Activated CD4-positive, alpha-beta memory T cell treated with anti-CD3 and anti-CD28 coated beads for 36 hours (primary cell): Measurements from ENCODE around the gene GABPB1. TPM values are rescaled to one million over a fixed set of nuclear protein-coding genes. Genes with fewer than 3 reads are reported as not detected.

ENCODE experiments used
- CTCF ChIA-PET: fragments of 350-600 bp; sonication (Branson Sonifier 250); formaldehyde crosslinking; loops from one replicate; lab custom pipeline; 2021; ENCODE audit warnings: antibody characterized with exemption, inconsistent platforms; lab: Charles Lee
- POLR2A ChIA-PET: fragments of 350-600 bp; sonication (Branson Sonifier 250); formaldehyde crosslinking; loops from one replicate; lab custom pipeline; 2021; ENCODE audit warnings: antibody characterized with exemption; lab: Charles Lee
- DNase-seq: peaks from one replicate; pipeline ENCODE4 v3.0.0-alpha.2; 2020
- H3K27ac Mint-ChIP-seq: one replicate; pipeline ENCODE4 v1.8.0; 2021; ENCODE audit warnings: mixed read lengths
- H3K27me3 Mint-ChIP-seq: one replicate; pipeline ENCODE4 v1.8.0; 2021; ENCODE audit warnings: mixed read lengths
- H3K36me3 Mint-ChIP-seq: one replicate; pipeline ENCODE4 v1.8.0; 2021; ENCODE audit warnings: mixed read lengths
- H3K4me1 Mint-ChIP-seq: one replicate; pipeline ENCODE4 v1.8.0; 2021; ENCODE audit warnings: low read depth, mixed read lengths
- H3K4me3 Mint-ChIP-seq: one replicate; pipeline ENCODE4 v1.8.0; 2021; ENCODE audit warnings: mild to moderate bottlenecking, mixed read lengths
- H3K9me3 Mint-ChIP-seq: one replicate; pipeline ENCODE4 v1.8.0; 2021; ENCODE audit warnings: mixed read lengths
- intact Hi-C: fragments of 100-400 bp; cut with micrococcal nuclease; formaldehyde crosslinking; loops from one replicate; pipeline ENCODE4 v1.15.1; 2023
- total RNA-seq, 2 experiments: library from RNA; stranded (reverse); gene quantifications; one replicate each; pipeline ENCODE4 v1.2.3, GENCODE V29; 2021

The GABPB1 gene
- total RNA-seq, 2 experiments from 2014 or later = 54.1 to 58.2 TPM

DNA sequence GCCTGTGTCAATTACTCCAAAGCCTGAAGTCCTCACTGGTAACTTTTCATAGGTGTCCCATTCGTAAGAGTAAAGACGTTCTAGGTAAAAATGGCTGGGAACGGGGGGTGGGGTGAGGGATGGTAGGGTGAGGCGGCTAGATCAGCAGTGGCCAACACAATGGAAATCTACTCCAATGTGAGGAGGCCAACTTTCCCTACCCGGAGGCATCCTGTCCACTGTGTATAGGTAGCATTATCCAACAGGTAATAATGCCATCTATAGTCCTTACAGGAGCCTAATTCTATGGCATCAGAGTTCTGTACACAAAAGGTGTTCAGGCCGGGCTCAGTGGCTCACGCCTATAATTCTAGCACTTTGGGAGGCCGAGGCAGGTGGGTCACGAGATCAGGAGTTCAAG, 118.6 kb downstream of the GABPB1 start:
- ChIA-PET CTCF (no interaction called here), POLR2A (no interaction called here)
- Mint-ChIP-seq H3K36me3 (peaks cover 5% of the 10 kb centered on the region), H3K9me3 (no peaks in the 10 kb centered on the region), H3K4me3 (no peak overlapping the region), H3K4me1 (peaks cover 6% of the 10 kb centered on the region), H3K27me3 (no peaks in the 10 kb centered on the region), H3K27ac (no peak overlapping the region)
- intact Hi-C loops = no loop called here
- DNase-seq = no peak

DNA sequence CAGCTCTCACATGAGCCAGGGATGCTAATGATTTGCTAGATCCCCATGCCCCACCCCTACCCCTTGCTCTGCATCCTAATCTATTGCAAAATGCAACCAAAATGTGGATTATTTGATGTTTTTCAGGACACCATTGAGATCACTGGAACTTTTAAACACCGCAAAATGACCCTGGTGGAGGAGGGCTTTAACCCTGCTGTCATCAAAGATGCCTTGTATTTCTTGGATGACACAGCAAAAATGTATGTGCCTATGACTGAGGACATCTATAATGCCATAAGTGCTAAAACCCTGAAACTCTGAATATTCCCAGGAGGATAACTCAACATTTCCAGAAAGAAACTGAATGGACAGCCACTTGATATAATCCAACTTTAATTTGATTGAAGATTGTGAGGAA, 119.2 kb downstream of the GABPB1 start:
- H3K36me3 Mint-ChIP-seq = peaks cover 5% of the 10 kb centered on the region
- peaks cover under 1% of the 10 kb centered on the region for H3K4me1 Mint-ChIP-seq
- no peak for DNase-seq
- CTCF ChIA-PET = no interaction called here
- H3K27me3 Mint-ChIP-seq = no peaks in the 10 kb centered on the region
- H3K4me3 Mint-ChIP-seq = no peak overlapping the region
- no peak overlapping the region for H3K27ac Mint-ChIP-seq
- POLR2A ChIA-PET = no interaction called here
- intact Hi-C loops = no loop called here
- no peaks in the 10 kb centered on the region for H3K9me3 Mint-ChIP-seq

DNA sequence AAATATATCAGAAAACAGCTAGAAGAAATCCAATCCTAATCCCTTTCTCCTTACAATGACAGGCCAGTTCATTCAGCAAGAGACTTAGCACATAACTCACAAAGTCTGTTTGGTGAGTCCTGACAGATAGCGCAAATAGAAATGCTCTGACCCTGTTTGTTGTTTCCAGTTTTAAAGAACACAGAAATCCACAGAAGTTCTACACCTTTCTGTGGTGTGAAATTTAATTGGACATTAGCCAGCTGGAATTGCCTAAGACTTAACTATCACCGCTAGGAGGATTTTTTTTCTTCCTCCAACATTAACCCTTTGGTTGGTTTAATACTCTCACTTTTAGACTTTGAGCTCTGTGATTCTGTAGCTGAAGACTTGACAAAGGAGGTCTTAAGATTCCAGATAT, 120.2 kb downstream of the GABPB1 start:
- Mint-ChIP-seq H3K9me3 (no peaks in the 10 kb centered on the region), H3K27me3 (no peaks in the 10 kb centered on the region), H3K36me3 (peaks cover 5% of the 10 kb centered on the region), H3K27ac (no peak overlapping the region), H3K4me1 (no peaks in the 10 kb centered on the region), H3K4me3 (no peak overlapping the region)
- ChIA-PET POLR2A (no interaction called here), CTCF (no interaction called here)
- no peak for DNase-seq
- intact Hi-C loops = no loop called here

DNA sequence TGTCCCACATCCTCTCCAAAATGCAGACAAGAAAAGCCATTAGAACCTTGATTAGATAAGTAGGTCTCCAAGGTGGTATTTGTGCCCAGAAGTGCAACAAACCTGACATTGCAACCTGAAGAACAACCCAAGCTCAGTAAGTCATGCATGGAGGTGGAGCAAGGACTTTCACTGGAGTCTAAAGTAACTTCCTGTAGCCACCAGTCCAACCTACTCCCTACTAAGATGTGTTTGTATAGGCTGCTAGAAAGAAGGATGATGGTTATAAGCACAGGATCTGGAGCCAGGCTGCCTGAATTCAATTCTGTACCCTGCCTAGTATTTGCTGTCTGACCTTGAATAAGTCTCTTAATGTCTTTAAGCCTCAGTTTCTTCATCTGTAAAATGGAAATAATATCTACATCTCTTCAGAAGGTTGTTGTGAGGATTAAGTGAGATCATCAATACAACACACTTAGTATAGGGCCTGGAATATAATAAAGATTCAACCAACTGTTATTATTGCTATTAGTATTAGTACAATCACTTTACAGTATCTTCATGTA, 121.7 kb downstream of the GABPB1 start:
- Mint-ChIP-seq H3K36me3 (peaks cover 14% of the 10 kb centered on the region), H3K9me3 (no peaks in the 10 kb centered on the region), H3K4me1 (no peaks in the 10 kb centered on the region), H3K4me3 (no peak overlapping the region), H3K27me3 (no peaks in the 10 kb centered on the region), H3K27ac (no peak overlapping the region)
- POLR2A ChIA-PET = interaction anchor here (0.8 kb wide), 1 partner anchor 141 kb away, joined by 3 read pairs; no protein-coding TSS in a partner anchor
- no peak for DNase-seq
- CTCF ChIA-PET = no interaction called here
- intact Hi-C loops = no loop called here

DNA sequence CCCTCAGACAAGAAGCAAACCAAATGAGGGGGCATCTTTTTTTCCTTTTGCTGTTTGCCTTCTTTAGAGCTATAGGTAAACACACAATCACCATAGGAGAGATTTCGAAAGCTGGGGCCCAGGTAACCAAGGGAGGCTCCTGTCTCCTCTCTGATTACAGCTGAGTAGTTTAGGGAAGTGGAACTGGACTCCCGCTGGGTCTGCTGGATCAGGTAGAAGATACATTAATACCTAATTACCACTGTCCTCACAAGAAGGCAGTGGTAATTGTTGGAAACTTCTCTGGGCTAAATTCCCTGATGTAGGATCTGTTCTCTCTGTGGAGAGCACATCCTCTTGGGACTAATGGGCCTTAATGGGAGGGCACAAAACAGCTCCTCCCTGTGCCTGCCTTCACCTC, 122.2 kb downstream of the GABPB1 start:
- no peak for DNase-seq
- H3K4me3 Mint-ChIP-seq = no peak overlapping the region
- H3K27ac Mint-ChIP-seq = no peak overlapping the region
- H3K36me3 Mint-ChIP-seq = peaks cover 14% of the 10 kb centered on the region
- ChIA-PET POLR2A (interaction anchor here (0.8 kb wide), 1 partner anchor 141 kb away, joined by 3 read pairs; no protein-coding TSS in a partner anchor), CTCF (no interaction called here)
- H3K9me3 Mint-ChIP-seq = no peaks in the 10 kb centered on the region
- no peaks in the 10 kb centered on the region for H3K27me3 Mint-ChIP-seq
- H3K4me1 Mint-ChIP-seq = no peaks in the 10 kb centered on the region
- intact Hi-C loops = no loop called here

DNA sequence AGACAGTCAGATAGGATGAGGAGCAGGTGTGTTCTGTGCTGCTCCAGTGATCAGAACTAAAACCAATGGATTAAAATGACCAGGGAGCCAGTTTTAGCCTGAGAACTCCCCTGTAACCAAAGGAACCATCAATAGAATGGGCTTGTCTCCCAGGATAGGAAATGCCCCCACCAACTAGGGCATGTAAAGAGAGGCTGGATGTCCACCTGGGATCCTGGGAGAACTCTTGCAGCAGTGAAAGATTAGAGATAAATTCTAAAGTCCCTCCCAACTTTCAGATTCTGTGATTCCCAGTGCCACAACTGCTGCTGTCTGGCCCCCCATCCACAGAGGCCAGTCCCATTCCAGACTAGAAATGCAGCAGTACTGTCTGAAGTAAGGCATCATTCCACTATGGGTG, 123.2 kb downstream of the GABPB1 start:
- Mint-ChIP-seq H3K9me3 (no peaks in the 10 kb centered on the region), H3K27me3 (no peaks in the 10 kb centered on the region), H3K4me3 (no peak overlapping the region), H3K4me1 (no peaks in the 10 kb centered on the region), H3K36me3 (peaks cover 14% of the 10 kb centered on the region), H3K27ac (no peak overlapping the region)
- intact Hi-C loops = no loop called here
- POLR2A ChIA-PET = no interaction called here
- DNase-seq = no peak
- CTCF ChIA-PET = interaction anchor here (0.7 kb wide), 1 partner anchor 797 kb away, joined by 3 read pairs; no protein-coding TSS in a partner anchor

DNA sequence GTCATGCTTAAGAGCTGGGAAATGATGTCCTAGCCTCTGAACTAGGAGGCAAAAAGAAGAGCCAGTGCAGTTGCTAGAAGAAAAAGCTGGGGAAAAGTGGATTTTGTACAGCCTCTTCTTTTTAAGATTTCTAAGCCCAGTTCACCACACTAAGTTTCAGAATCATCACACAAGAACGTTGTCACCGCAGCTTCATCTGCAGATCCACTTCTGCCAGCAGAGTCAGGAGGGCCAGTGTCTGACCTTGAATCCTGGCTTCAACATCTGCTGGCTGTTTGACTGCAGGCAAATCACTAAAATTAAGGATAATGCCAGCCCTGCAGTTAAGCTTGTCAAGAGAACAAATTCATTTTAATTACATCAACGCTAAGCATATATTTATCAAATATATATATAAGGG, 125.7 kb downstream of the GABPB1 start:
- ChIA-PET CTCF (interaction anchor here (0.7 kb wide), 1 partner anchor 21 kb away, joined by 4 read pairs; no protein-coding TSS in a partner anchor), POLR2A (no interaction called here)
- H3K27me3 Mint-ChIP-seq = no peaks in the 10 kb centered on the region
- no peaks in the 10 kb centered on the region for H3K9me3 Mint-ChIP-seq
- peaks cover 9% of the 10 kb centered on the region for H3K36me3 Mint-ChIP-seq
- H3K4me1 Mint-ChIP-seq = no peaks in the 10 kb centered on the region
- H3K4me3 Mint-ChIP-seq = no peak overlapping the region
- no peak overlapping the region for H3K27ac Mint-ChIP-seq
- no peak for DNase-seq
- intact Hi-C loops = no loop called here

DNA sequence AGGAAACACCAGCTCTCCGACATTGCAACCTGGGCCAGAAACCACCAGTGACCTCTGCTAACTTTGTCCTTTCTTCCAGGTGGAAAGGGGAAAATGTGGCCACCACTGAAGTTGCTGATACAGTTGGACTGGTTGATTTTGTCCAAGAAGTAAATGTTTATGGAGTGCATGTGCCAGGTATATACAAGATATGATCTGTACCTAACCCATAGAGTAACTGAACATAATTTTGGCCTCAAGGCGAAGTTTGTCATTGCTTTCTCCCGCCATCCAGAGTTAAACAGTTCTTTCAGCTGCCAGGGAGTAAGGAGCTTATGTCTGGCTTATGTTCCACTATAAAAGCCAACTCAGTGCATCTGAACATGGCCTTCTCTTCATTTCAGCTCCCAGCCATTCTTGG, 126.1 kb downstream of the GABPB1 start:
- Mint-ChIP-seq H3K9me3 (no peaks in the 10 kb centered on the region), H3K27ac (no peak overlapping the region), H3K36me3 (peaks cover 10% of the 10 kb centered on the region), H3K27me3 (no peaks in the 10 kb centered on the region), H3K4me3 (no peak overlapping the region), H3K4me1 (no peaks in the 10 kb centered on the region)
- ChIA-PET CTCF (no interaction called here), POLR2A (no interaction called here)
- intact Hi-C loops = no loop called here
- DNase-seq = no peak

DNA sequence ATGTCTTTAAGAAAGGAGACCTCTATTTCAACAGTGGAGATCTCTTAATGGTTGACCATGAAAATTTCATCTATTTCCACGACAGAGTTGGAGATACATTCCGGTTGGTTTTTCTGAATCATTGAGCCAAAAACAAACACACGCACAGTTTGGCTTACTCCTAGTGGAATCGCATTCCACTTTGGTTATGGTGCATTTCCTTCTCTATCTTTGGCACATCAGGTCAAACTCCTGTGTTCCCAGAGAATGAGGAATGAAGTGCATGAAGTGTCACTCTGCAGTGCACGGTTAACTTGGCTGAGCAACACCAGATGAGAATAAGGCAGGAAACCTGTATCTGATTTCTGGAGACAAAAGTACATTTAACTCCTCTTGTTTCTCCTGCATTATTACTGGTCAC, 127.9 kb downstream of the GABPB1 start:
- ChIA-PET CTCF (no interaction called here), POLR2A (no interaction called here)
- Mint-ChIP-seq H3K36me3 (peaks cover 17% of the 10 kb centered on the region), H3K27ac (no peak overlapping the region), H3K9me3 (no peaks in the 10 kb centered on the region), H3K4me3 (no peak overlapping the region), H3K4me1 (no peaks in the 10 kb centered on the region), H3K27me3 (no peaks in the 10 kb centered on the region)
- no peak for DNase-seq
- intact Hi-C loops = no loop called here

DNA sequence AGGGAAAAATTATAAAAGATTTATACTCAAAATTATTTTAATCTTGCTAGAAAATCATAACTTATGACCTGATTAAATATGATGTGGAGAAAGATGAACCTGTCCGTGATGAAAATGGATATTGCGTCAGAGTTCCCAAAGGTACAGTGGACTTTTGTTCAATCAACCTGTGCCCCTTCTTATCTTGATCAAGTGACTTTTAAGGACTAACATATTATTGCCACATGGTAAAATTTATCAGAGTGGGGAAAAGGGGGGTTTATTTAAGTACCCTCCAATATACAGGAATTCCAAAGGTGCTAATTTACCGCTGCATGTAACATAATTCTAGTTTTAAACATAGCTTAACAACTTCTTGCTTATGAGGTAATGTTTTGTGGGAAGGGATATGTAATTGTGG, 129.1 kb downstream of the GABPB1 start:
- CTCF ChIA-PET = interaction anchor here (0.8 kb wide), 1 partner anchor 13 kb away, joined by 3 read pairs; no protein-coding TSS in a partner anchor
- Mint-ChIP-seq H3K27ac (no peak overlapping the region), H3K9me3 (no peaks in the 10 kb centered on the region), H3K4me3 (no peak overlapping the region), H3K36me3 (peaks cover 17% of the 10 kb centered on the region), H3K27me3 (no peaks in the 10 kb centered on the region), H3K4me1 (no peaks in the 10 kb centered on the region)
- intact Hi-C loops = no loop called here
- POLR2A ChIA-PET = no interaction called here
- no peak for DNase-seq

Other genes with a start within 250 kb of the GABPB1 start
- gene ATP8B4, start 236.0 kb downstream of the GABPB1 start, total RNA-seq = 1 to 10 TPM; 2.7 to 4.2 TPM
- 10 to 100 TPM; 22.5 to 24.3 TPM for gene SLC27A2, start 173.0 kb downstream of the GABPB1 start, total RNA-seq
- under 1 TPM; 0.55 to 0.87 TPM for gene HDC, start 89.5 kb downstream of the GABPB1 start, total RNA-seq
- 10 to 100 TPM; 43.4 to 46.0 TPM for gene USP8, start 69.2 kb upstream of the GABPB1 start, total RNA-seq
- gene USP50, start 191.5 kb upstream of the GABPB1 start, total RNA-seq = not detected